ENCODE results near the gene CXCL16.

- TF ChIP-seq CTCF (conservative IDR thresholded peaks at IDR 0.05; ENCODE audit: low read length) (no peak), EZH2phosphoT487 (IDR thresholded peaks at IDR 0.05; ENCODE audit: borderline replicate concordance) (no peak)
Observed at GRCh38 chr17:4743898-4744297, 4.2 kb upstream of the CXCL16 start.

All from Loucy (cell line).